GOT3 (cell line): Measurements from ENCODE around the gene CASKIN1.

Experiments used
- DNase-seq: peaks from one replicate; lab custom pipeline; 2025; ENCODE audit warnings: mixed read lengths; lab: John Stamatoyannopoulos, UW

The CASKIN1 gene

GRCh38 chr16:2176047-2176446 is 20.4 kb downstream of the CASKIN1 start:
- no peak for DNase-seq

GRCh38 chr16:2175454-2175853 is 21.0 kb downstream of the CASKIN1 start:
- DNase-seq = no peak

- no peak for DNase-seq
These were observed 21.8 kb downstream of the CASKIN1 start for GRCh38 chr16:2174396-2175131.

- DNase-seq = no peak
These were observed 22.5 kb downstream of the CASKIN1 start for GRCh38 chr16:2173916-2174315.

GRCh38 chr16:2173366-2173765 is 23.0 kb downstream of the CASKIN1 start:
- DNase-seq = no peak

- no peak for DNase-seq
These were observed 23.6 kb downstream of the CASKIN1 start for GRCh38 chr16:2172688-2173335.

GRCh38 chr16:2171601-2172178 is 24.7 kb downstream of the CASKIN1 start:
- no peak for DNase-seq

- no peak for DNase-seq
These were observed 25.6 kb downstream of the CASKIN1 start for GRCh38 chr16:2170587-2171435.

GRCh38 chr16:2170080-2170479 is 26.3 kb downstream of the CASKIN1 start:
- DNase-seq = no peak

- no peak for DNase-seq
These were observed 29.3 kb downstream of the CASKIN1 start for GRCh38 chr16:2167068-2167638.

GRCh38 chr16:2166263-2167067 is 29.9 kb downstream of the CASKIN1 start:
- no peak for DNase-seq

- no peak for DNase-seq
These were observed 30.5 kb downstream of the CASKIN1 start for GRCh38 chr16:2165861-2166260.

- DNase-seq = no peak
These were observed 33.1 kb downstream of the CASKIN1 start for GRCh38 chr16:2163211-2163881.

- no peak for DNase-seq
These were observed 33.7 kb downstream of the CASKIN1 start for GRCh38 chr16:2162676-2163118.

GRCh38 chr16:2161911-2162310 is 34.5 kb downstream of the CASKIN1 start:
- no peak for DNase-seq

- no peak for DNase-seq
These were observed 35.4 kb downstream of the CASKIN1 start for GRCh38 chr16:2160915-2161551.

GRCh38 chr16:2159175-2159838 is 37.1 kb downstream of the CASKIN1 start:
- no peak for DNase-seq

GRCh38 chr16:2158262-2158638 is 38.2 kb downstream of the CASKIN1 start:
- DNase-seq = no peak

- no peak for DNase-seq
These were observed 38.7 kb downstream of the CASKIN1 start for GRCh38 chr16:2157480-2158261.
